Natural killer cell (primary cell): ENCODE results near the gene CTPS2. TPM values are rescaled to one million over a fixed set of nuclear protein-coding genes. Genes with fewer than 3 reads are reported as not detected.
A peak's percentile ranks its signal among the peaks of the same experiment; 100 is the strongest.

Experiments
- ATAC-seq, 3 donors: fragments of 150-1000 bp in 2 of 3; fragments of 200-7000 bp in 1 of 3; cut with Tn5 transposase; 1 replicate in 1 of 3; 2 replicates in 2 of 3; pipeline ENCODE4 v1.10.0; 2021; ENCODE audit warnings: mild to moderate bottlenecking in 2 of 3, moderate library complexity in 2 of 3
- DNase-seq, 2 donors: peaks; one replicate each; pipeline versions ENCODE4 v3.0.0 to v3.0.0-alpha.2; 2013 to 2021; ENCODE audit warnings: mixed read lengths in 1 of 2
- H3K27ac ChIP-seq: one replicate; pipeline ENCODE4 v1.5.1; 2013; ENCODE audit warnings: mild to moderate bottlenecking, low read length
- H3K27me3 ChIP-seq: one replicate; pipeline ENCODE4 v1.6.1; 2013; ENCODE audit warnings: low read length; ENCODE audit not compliant: control insufficient read depth, insufficient read depth
- H3K36me3 ChIP-seq: one replicate; pipeline ENCODE4 v1.6.1; 2013; ENCODE audit warnings: low read length; ENCODE audit not compliant: control insufficient read depth, insufficient read depth
- H3K4me1 ChIP-seq: one replicate; pipeline ENCODE4 v1.6.1; 2013; ENCODE audit warnings: low read length; ENCODE audit not compliant: control insufficient read depth, insufficient read depth
- H3K4me3 ChIP-seq: one replicate; pipeline ENCODE4 v1.5.1; 2013; ENCODE audit warnings: low read length
- H3K9me3 ChIP-seq: one replicate; pipeline ENCODE4 v1.6.1; 2013; ENCODE audit warnings: low read length; ENCODE audit not compliant: control insufficient read depth, insufficient read depth
- H3K27ac Mint-ChIP-seq, 2 donors: one replicate each; pipeline ENCODE4 v1.8.0; 2022; ENCODE audit warnings: mild to moderate bottlenecking in 2 of 2, mixed read lengths in 2 of 2, moderate library complexity in 1 of 2
- H3K27me3 Mint-ChIP-seq, 2 donors: one replicate each; pipeline ENCODE4 v1.8.0; 2022; ENCODE audit warnings: low read depth in 2 of 2, mixed read lengths in 2 of 2
- H3K36me3 Mint-ChIP-seq: one replicate; pipeline ENCODE4 v1.8.0; 2022; ENCODE audit warnings: mixed read lengths
- H3K4me1 Mint-ChIP-seq, 2 donors: one replicate each; pipeline ENCODE4 v1.8.0; 2022; ENCODE audit warnings: mixed read lengths in 2 of 2
- H3K4me3 Mint-ChIP-seq: one replicate; pipeline ENCODE4 v1.8.0; 2022; ENCODE audit warnings: mild to moderate bottlenecking, moderate library complexity, mixed read lengths
- H3K9me3 Mint-ChIP-seq, 2 donors: one replicate each; pipeline ENCODE4 v1.8.0; 2022; ENCODE audit warnings: mixed read lengths in 2 of 2
- WGBS: methylation state at CpG from one replicate; pipeline ENCODE4 v1.1.7; 2013; ENCODE audit warnings: missing lambda C conversion rate; ENCODE audit not compliant: insufficient coverage; 5-methylcytosine and 5-hydroxymethylcytosine counted together
- intact Hi-C: fragments of 100-400 bp; cut with micrococcal nuclease; formaldehyde crosslinking; loops from one replicate; pipeline ENCODE4 v1.14.2; 2022
- total RNA-seq, 4 donors: library from RNA; stranded (reverse); fragments of 120-200 nt in 1 of 4; gene quantifications; one replicate each; pipeline versions ENCODE4 v1.2.3 to v1.2.4, GENCODE V29; 2013 to 2022
- TF ChIP-seq, protein P1 (sequence below): fragments of 200-600 bp; IDR thresholded peaks from one replicate; pipeline ENCODE4 v1.8.0; 2022; ENCODE audit warnings: antibody characterized with exemption

The CTPS2 gene
- total RNA-seq, 3 donors from 2014 or later (not counting 1 experiment from before 2014, with no cell fraction given), result 3.6 to 6.0 (median 5.2) TPM

DNA sequence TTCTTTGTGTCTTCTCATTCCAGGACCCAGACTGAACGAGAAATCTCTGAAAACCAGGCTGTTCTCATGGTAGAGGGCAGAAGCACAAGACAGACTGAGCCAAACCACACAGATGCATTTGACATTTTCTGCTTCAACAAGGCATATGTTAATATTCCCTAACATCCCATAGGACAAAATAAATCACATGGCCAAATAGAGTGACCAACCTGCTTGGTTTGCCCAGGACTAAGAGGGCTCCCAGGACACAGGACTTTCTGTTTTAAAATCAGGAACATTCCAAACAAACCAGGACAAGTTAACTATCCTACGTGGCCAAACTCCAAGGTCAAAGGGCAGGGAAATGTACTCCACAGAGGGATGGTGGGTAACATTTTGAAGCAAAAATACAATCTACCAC is 11.7 kb downstream of the CTPS2 start:
- no peaks in the 10 kb centered on the region for H3K27me3 Mint-ChIP-seq
- intact Hi-C loops, result no loop called here
- DNase-seq (no peak), ATAC-seq (no peak)
- H3K27me3 ChIP-seq, result no peaks in the 10 kb centered on the region
- no peaks in the 10 kb centered on the region for H3K36me3 ChIP-seq
- WGBS, result 100% methylated on average over 1 of the region's 2 CpGs
- no peaks in the 10 kb centered on the region for H3K9me3 ChIP-seq
- no peaks in the 10 kb centered on the region for H3K9me3 Mint-ChIP-seq
- no peak overlapping the region for H3K4me3 Mint-ChIP-seq
- TF ChIP-seq, protein P1, sequence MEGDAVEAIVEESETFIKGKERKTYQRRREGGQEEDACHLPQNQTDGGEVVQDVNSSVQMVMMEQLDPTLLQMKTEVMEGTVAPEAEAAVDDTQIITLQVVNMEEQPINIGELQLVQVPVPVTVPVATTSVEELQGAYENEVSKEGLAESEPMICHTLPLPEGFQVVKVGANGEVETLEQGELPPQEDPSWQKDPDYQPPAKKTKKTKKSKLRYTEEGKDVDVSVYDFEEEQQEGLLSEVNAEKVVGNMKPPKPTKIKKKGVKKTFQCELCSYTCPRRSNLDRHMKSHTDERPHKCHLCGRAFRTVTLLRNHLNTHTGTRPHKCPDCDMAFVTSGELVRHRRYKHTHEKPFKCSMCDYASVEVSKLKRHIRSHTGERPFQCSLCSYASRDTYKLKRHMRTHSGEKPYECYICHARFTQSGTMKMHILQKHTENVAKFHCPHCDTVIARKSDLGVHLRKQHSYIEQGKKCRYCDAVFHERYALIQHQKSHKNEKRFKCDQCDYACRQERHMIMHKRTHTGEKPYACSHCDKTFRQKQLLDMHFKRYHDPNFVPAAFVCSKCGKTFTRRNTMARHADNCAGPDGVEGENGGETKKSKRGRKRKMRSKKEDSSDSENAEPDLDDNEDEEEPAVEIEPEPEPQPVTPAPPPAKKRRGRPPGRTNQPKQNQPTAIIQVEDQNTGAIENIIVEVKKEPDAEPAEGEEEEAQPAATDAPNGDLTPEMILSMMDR, result no peak
- H3K27ac ChIP-seq, result no peak overlapping the region
- no peak overlapping the region for H3K4me3 ChIP-seq
- no peaks in the 10 kb centered on the region for H3K4me1 Mint-ChIP-seq
- no peak overlapping the region for H3K27ac Mint-ChIP-seq
- no peaks in the 10 kb centered on the region for H3K36me3 Mint-ChIP-seq
- no peaks in the 10 kb centered on the region for H3K4me1 ChIP-seq

- H3K4me3 Mint-ChIP-seq, result no peak overlapping the region
- no peaks in the 10 kb centered on the region for H3K36me3 Mint-ChIP-seq
- intact Hi-C loops, result loop anchor here (10.0 kb wide), 1 partner anchor 1205 kb away; the partner anchor contains the start of gene PIR
- H3K9me3 Mint-ChIP-seq, result no peaks in the 10 kb centered on the region
- no peak for DNase-seq
- H3K27ac ChIP-seq, result no peak overlapping the region
- no peaks in the 10 kb centered on the region for H3K4me1 ChIP-seq
- H3K27me3 ChIP-seq, result no peaks in the 10 kb centered on the region
- 96% methylated on average over 5 of the region's 6 CpGs for WGBS
- H3K36me3 ChIP-seq, result no peaks in the 10 kb centered on the region
- ATAC-seq, result no peak
- TF ChIP-seq, protein P1, result no peak
- no peak overlapping the region for H3K27ac Mint-ChIP-seq
- H3K4me1 Mint-ChIP-seq, result no peaks in the 10 kb centered on the region
- no peak overlapping the region for H3K4me3 ChIP-seq
- no peaks in the 10 kb centered on the region for H3K9me3 ChIP-seq
- no peaks in the 10 kb centered on the region for H3K27me3 Mint-ChIP-seq
These were observed 13.1 kb downstream of the CTPS2 start for GRCh38 chrX:16699389-16699788.

- DNase-seq (no peak), ATAC-seq (no peak)
- Mint-ChIP-seq H3K4me3 (no peak overlapping the region), H3K9me3 (no peaks in the 10 kb centered on the region), H3K36me3 (no peaks in the 10 kb centered on the region), H3K27ac (no peak overlapping the region), H3K27me3 (no peaks in the 10 kb centered on the region), H3K4me1 (no peaks in the 10 kb centered on the region)
- Histone ChIP-seq H3K36me3 (no peaks in the 10 kb centered on the region), H3K27ac (no peak overlapping the region), H3K9me3 (no peaks in the 10 kb centered on the region), H3K4me1 (no peaks in the 10 kb centered on the region), H3K4me3 (no peak overlapping the region), H3K27me3 (no peaks in the 10 kb centered on the region)
- WGBS, result 96% methylated on average over 3 of the region's 3 CpGs
- TF ChIP-seq, protein P1, result no peak
- intact Hi-C loops, result loop anchor here (10.0 kb wide), 1 partner anchor 1202 kb away; the partner anchor contains the start of gene PIR
These were observed 15.5 kb downstream of the CTPS2 start for GRCh38 chrX:16696956-16697355.

- no CpG with 5 or more reads among the region's 10 CpGs for WGBS
- no peaks in the 10 kb centered on the region for H3K9me3 Mint-ChIP-seq
These were observed 17.3 kb downstream of the CTPS2 start for GRCh38 chrX:16695079-16695676.

More at GRCh38 chrX:16695079-16695676, 17.3 kb downstream of the CTPS2 start:
- Histone ChIP-seq H3K9me3 (no peaks in the 10 kb centered on the region), H3K27ac (no peak overlapping the region), H3K36me3 (no peaks in the 10 kb centered on the region), H3K4me1 (no peaks in the 10 kb centered on the region), H3K27me3 (no peaks in the 10 kb centered on the region), H3K4me3 (no peak overlapping the region)
- intact Hi-C loops, result loop anchor here (10.0 kb wide), 1 partner anchor 1200 kb away; the partner anchor contains the start of gene PIR
- no peak overlapping the region for H3K4me3 Mint-ChIP-seq
- no peaks in the 10 kb centered on the region for H3K36me3 Mint-ChIP-seq
- peak; percentile 73 to 97 (median 85) for ATAC-seq
- no peaks in the 10 kb centered on the region for H3K27me3 Mint-ChIP-seq
- H3K4me1 Mint-ChIP-seq, result no peaks in the 10 kb centered on the region
- no peak overlapping the region for H3K27ac Mint-ChIP-seq
- peak; percentile 44 to 72 for DNase-seq
- TF ChIP-seq, protein P1, result peak; percentile 69
